SK-N-SH (cell line): ENCODE data around the gene IL15. TPM values are rescaled to one million over a fixed set of nuclear protein-coding genes. Genes with fewer than 3 reads are reported as not detected.
"Not testable (repeated sequence)": the region's sequence is repeated elsewhere in the genome, so short reads cannot be mapped to it uniquely, and the experiment has no call there.

Experiments used
- CTCF ChIA-PET: fragments of 300-600, 350-600 bp; formaldehyde crosslinking; extraction: SDS; loops from one replicate; lab custom pipeline; 2021; lab: Yijun Ruan, JAX
- POLR2A ChIA-PET: fragments of 350-600 bp; sonication (Branson Sonifier 250); formaldehyde crosslinking; extraction: SDS; loops from one replicate; lab custom pipeline; 2020; ENCODE audit warnings: antibody characterized with exemption, inconsistent platforms; lab: Yijun Ruan, JAX
- DNase-seq: peaks from one replicate; pipeline ENCODE4 v3.0.0; 2012
- H2AFZ ChIP-seq: fragments of 200-600 bp; sonication (generic); 2 replicates; pipeline ENCODE4 v1.8.1; 2016; ENCODE audit warnings: antibody characterized with exemption, mild to moderate bottlenecking, low read depth
- H3F3A ChIP-seq: fragments of 200-600 bp; sonication (generic); replicated peaks from 2 replicates; pipeline ENCODE3; 2016; ENCODE audit warnings: antibody characterized with exemption, mild to moderate bottlenecking; ENCODE audit not compliant: insufficient read depth
- H3K27ac ChIP-seq, 2 experiments: fragments of 200-500 bp in 1 of 2; fragments of 200-600 bp in 1 of 2; sonication (Bioruptor generic) in 1 of 2; sonication (generic), shearing (Covaris generic) in 1 of 2; 2 replicates each; pipeline versions ENCODE4 v1.5.1 to v1.6.1; 2014 to 2016; ENCODE audit warnings: low read depth in 2 of 2, inconsistent platforms in 1 of 2, low read length in 1 of 2, mild to moderate bottlenecking in 1 of 2, mixed read lengths in 1 of 2
- H3K27me3 ChIP-seq: fragments of 200-600 bp; sonication (generic), shearing (Covaris generic); 2 replicates; pipeline ENCODE4 v1.6.1; 2016; ENCODE audit warnings: mixed run types; ENCODE audit not compliant: insufficient read depth
- H3K36me3 ChIP-seq, 2 experiments: fragments of 200-500 bp in 1 of 2; fragments of 200-600 bp in 1 of 2; sonication (Bioruptor generic) in 1 of 2; sonication (generic) in 1 of 2; replicated peaks in 1 of 2; 2 replicates each; pipeline versions ENCODE3 to v1.5.1; 2014 to 2016; ENCODE audit warnings: low read length in 1 of 2, mild to moderate bottlenecking in 1 of 2; ENCODE audit not compliant: insufficient read depth in 2 of 2, control insufficient read depth in 1 of 2
- H3K4me1 ChIP-seq, 2 experiments: fragments of 200-500 bp in 1 of 2; fragments of 200-600 bp in 1 of 2; sonication (Bioruptor generic) in 1 of 2; sonication (generic), shearing (Covaris generic) in 1 of 2; 2 replicates each; pipeline versions ENCODE4 v1.5.1 to v1.6.1; 2014 to 2016; ENCODE audit warnings: low read depth in 1 of 2, low read length in 1 of 2, mixed run types in 1 of 2; ENCODE audit not compliant: insufficient read depth in 2 of 2, control insufficient read depth in 1 of 2
- H3K4me2 ChIP-seq: fragments of 200-600 bp; sonication (generic), shearing (Covaris generic); 2 replicates; pipeline ENCODE4 v1.6.1; 2017; ENCODE audit warnings: mixed run types
- H3K4me3 ChIP-seq, 2 experiments: fragments of 200-500 bp in 1 of 2; fragments of 200-600 bp in 1 of 2; sonication (Bioruptor generic) in 1 of 2; sonication (generic), shearing (Covaris generic) in 1 of 2; 2 replicates each; pipeline versions ENCODE4 v1.5.1 to v1.8.1; 2014 to 2016; ENCODE audit warnings: low read depth in 2 of 2, inconsistent platforms in 1 of 2, low read length in 1 of 2, mild to moderate bottlenecking in 1 of 2, mixed read lengths in 1 of 2, moderate library complexity in 1 of 2
- H3K79me2 ChIP-seq: fragments of 200-600 bp; sonication (generic); 2 replicates; pipeline ENCODE4 v1.8.1; 2017; ENCODE audit warnings: mild to moderate bottlenecking; ENCODE audit not compliant: insufficient read depth
- H3K9ac ChIP-seq: fragments of 200-600 bp; sonication (generic); 2 replicates; pipeline ENCODE4 v1.6.1; 2017; ENCODE audit warnings: mixed run types
- H3K9me2 ChIP-seq: fragments of 200-600 bp; sonication (generic); 2 replicates; pipeline ENCODE4 v1.6.1; 2017; ENCODE audit warnings: mixed run types
- H3K9me3 ChIP-seq: fragments of 200-600 bp; sonication (generic); 2 replicates; pipeline ENCODE4 v1.6.1; 2017; ENCODE audit warnings: mixed run types, mild to moderate bottlenecking, moderate library complexity
- H4K20me1 ChIP-seq: fragments of 200-600 bp; sonication (generic); 2 replicates; pipeline ENCODE4 v1.6.1; 2017; ENCODE audit warnings: mild to moderate bottlenecking, mixed run types; ENCODE audit not compliant: insufficient read depth
- CTCF ChIP-seq: fragments of 200-600 bp; sonication (generic); IDR thresholded peaks from 2 replicates; pipeline ENCODE4 v1.6.1; 2017; ENCODE audit warnings: antibody characterized with exemption, mild to moderate bottlenecking, moderate library complexity
- FOSL2 ChIP-seq: IDR thresholded peaks from 2 replicates; pipeline ENCODE4 v1.4.0; 2012; ENCODE audit warnings: low read depth, mild to moderate bottlenecking, moderate library complexity, borderline replicate concordance
- JUND ChIP-seq: IDR thresholded peaks from 2 replicates; pipeline ENCODE4 v1.4.0; 2012
- MAX ChIP-seq: IDR thresholded peaks from 2 replicates; pipeline ENCODE4 v1.4.0; 2012; ENCODE audit warnings: low read depth
- MEF2A ChIP-seq: IDR thresholded peaks from 2 replicates; pipeline ENCODE4 v1.4.0; 2012; ENCODE audit warnings: low read depth, borderline replicate concordance
- NFIC ChIP-seq: IDR thresholded peaks from 2 replicates; pipeline ENCODE4 v1.4.0; 2012; ENCODE audit warnings: borderline replicate concordance
- NRF1 ChIP-seq: IDR thresholded peaks from 2 replicates; pipeline ENCODE4 v1.6.1; 2012; ENCODE audit warnings: low read depth, mild to moderate bottlenecking, low read length
- TCF12 ChIP-seq: IDR thresholded peaks from 2 replicates; pipeline ENCODE4 v1.4.0; 2012
- TEAD4 ChIP-seq: IDR thresholded peaks from 2 replicates; pipeline ENCODE4 v1.4.0; 2012; ENCODE audit warnings: mild to moderate bottlenecking, borderline replicate concordance; ENCODE audit not compliant: insufficient read depth
- USF2 ChIP-seq: fragments of 150-350 bp; IDR thresholded peaks from 2 replicates; pipeline ENCODE4 v1.6.1; 2017; ENCODE audit warnings: antibody characterized with exemption, low read length, low read depth, borderline replicate concordance
- WGBS: methylation state at CpG from one replicate; pipeline ENCODE4 v1.1.6; 2017; ENCODE audit warnings: low lambda C conversion rate; 5-methylcytosine and 5-hydroxymethylcytosine counted together
- polyA plus RNA-seq, 3 experiments: library from polyadenylated mRNA; depleted of rRNA; stranded (reverse); fragments of >200 nt; gene quantifications; 2 replicates each; pipeline ENCODE4 v1.2.3, GENCODE V29; 2012

IL15 gene
- polyA plus RNA-seq, 1 of the 3 experiments (the other 2 are of a cell fraction), result 3.7 TPM

- no peak for TF ChIP-seq MEF2A
- TF ChIP-seq NFIC, result no peak
Observed at GRCh38 chr4:141614878-141615586, 21.4 kb upstream of the IL15 start (continued).

- H3K27ac ChIP-seq, DNase-seq, H3K4me3 ChIP-seq, H3F3A ChIP-seq, H4K20me1 ChIP-seq, H2AFZ ChIP-seq, H3K9ac ChIP-seq, H3K9me3 ChIP-seq, POLR2A ChIA-PET, H3K9me2 ChIP-seq, H3K4me1 ChIP-seq, H3K36me3 ChIP-seq, H3K4me2 ChIP-seq, H3K27me3 ChIP-seq, CTCF ChIA-PET, H3K79me2 ChIP-seq: not testable (repeated sequence)
- 95% methylated on average over 8 of the region's 8 CpGs for WGBS
Observed at GRCh38 chr4:141615587-141615918, 20.8 kb upstream of the IL15 start.

GRCh38 chr4:141620715-141621114 lies 15.7 kb upstream of the IL15 start:
- no peaks in the 10 kb centered on the region for H4K20me1 ChIP-seq
- H3K9ac ChIP-seq, result no peak overlapping the region
- no peak for TF ChIP-seq JUND
- no peak for TF ChIP-seq USF2
- no peak for TF ChIP-seq CTCF
- no peak for TF ChIP-seq MAX
- no peak for TF ChIP-seq TEAD4
- TF ChIP-seq FOSL2, result no peak
- no peak for TF ChIP-seq TCF12
- no peak for TF ChIP-seq NRF1
- H3K9me2 ChIP-seq, result no peaks in the 10 kb centered on the region
- no peaks in the 10 kb centered on the region for H3F3A ChIP-seq
- no peak overlapping the region for H3K4me2 ChIP-seq
- no peaks in the 10 kb centered on the region for H3K9me3 ChIP-seq
- ChIA-PET CTCF (no interaction called here), POLR2A (no interaction called here)
- no peaks in the 10 kb centered on the region for H3K27me3 ChIP-seq
- WGBS, result 100% methylated on average over 1 of the region's 1 CpG
- no peak for DNase-seq
- H3K4me3 ChIP-seq, result no peak overlapping the region
- H3K36me3 ChIP-seq, result no peaks in the 10 kb centered on the region
- H3K27ac ChIP-seq, result no peak overlapping the region
- no peak overlapping the region for H2AFZ ChIP-seq
- H3K4me1 ChIP-seq, result no peaks in the 10 kb centered on the region
- no peaks in the 10 kb centered on the region for H3K79me2 ChIP-seq
